ENCODE results near the gene ELOVL7.
"Not testable (repeated sequence)": the region's sequence is repeated elsewhere in the genome, so short reads cannot be mapped to it uniquely, and the experiment has no call there.

The ELOVL7 gene

GRCh38 chr5:60724126-60724525 is 119.9 kb downstream of the ELOVL7 start:
- no peak for TF ChIP-seq CTCF (IDR thresholded peaks at IDR 0.05; ENCODE audit: insufficient read depth, low read depth, low read length, missing control alignments)
- no peak for DNase-seq (ENCODE audit: low read depth)
- H3K4me3 ChIP-seq (ENCODE audit: low read depth, low read length): no peak overlapping the region

DNA sequence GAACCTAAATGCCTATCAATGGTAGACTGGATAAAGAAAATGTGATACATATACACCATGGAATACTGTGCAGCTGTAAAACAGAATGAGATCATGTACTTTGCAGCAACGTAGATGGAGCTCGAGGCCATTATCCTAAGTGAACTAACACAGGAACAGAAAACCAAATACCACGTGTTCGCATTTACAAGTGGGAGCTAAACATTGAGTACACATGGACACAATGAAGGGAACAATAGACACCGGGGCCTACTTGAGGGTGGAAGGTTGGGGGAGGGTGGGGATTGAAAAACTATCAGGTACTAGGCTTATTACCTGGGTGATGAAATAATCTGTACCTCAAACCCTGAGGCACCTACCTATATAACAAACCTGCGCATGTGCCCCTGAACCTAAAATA is 121.7 kb downstream of the ELOVL7 start:
- DNase-seq (ENCODE audit: low read depth): no peak
- no peak overlapping the region for H3K4me3 ChIP-seq (ENCODE audit: low read depth, low read length)
- TF ChIP-seq CTCF (IDR thresholded peaks at IDR 0.05; ENCODE audit: insufficient read depth, low read depth, low read length, missing control alignments): no peak

DNA sequence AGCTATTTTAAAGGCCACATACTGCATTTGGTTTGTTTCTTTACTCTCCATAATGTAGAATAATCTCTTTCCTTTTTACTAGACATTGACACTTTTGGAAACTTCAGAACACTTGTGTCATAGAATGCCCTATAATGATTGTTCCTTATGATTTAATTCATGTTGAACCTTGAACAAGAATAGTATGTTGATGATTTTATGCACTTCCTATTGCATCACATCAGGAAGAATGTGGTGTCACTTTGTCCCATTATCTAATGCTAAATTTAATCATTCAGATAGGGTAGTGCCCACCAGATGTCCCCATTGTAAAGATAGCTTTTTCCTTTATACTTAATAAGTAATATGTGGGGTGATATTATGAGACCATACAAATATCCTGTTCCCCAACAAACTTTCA is 124.7 kb downstream of the ELOVL7 start:
- no peak for DNase-seq (ENCODE audit: low read depth)
- no peak for TF ChIP-seq CTCF (IDR thresholded peaks at IDR 0.05; ENCODE audit: insufficient read depth, low read depth, low read length, missing control alignments)
- H3K4me3 ChIP-seq (ENCODE audit: low read depth, low read length): no peak overlapping the region

DNA sequence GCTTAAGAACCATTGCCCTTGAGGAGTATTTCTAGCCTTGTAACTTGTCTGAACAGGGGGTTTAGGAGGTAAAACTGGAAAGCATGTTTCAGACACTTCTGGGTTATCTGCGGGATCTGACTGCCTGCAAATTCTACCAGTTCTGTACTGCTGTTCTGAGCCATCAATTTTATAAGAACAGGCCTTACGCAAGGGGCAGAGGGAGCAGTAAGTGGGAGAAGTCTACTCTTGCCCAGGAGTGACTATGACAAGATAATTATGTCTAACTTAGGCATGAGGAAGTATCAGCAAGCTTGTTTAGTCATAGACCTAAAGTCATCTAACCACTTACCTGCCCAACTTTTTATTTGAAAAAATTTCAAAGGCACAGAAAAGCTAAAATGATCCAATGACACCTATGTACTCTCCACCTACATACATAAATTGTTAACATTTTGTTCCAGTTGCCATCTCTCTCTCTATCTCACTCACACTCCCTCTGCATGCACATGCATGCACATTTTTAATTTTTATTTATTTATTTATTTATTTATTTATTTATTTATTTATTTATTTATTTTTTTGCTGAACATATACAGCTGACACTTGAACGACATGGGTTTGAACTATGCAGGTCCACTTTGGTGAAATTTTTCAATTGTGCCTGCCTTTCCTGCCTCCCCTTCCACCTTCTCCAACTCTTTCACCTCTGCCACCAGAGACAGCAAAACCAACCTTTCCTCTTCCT is 125.7 kb downstream of the ELOVL7 start:
- DNase-seq (ENCODE audit: low read depth): no peak

GRCh38 chr5:60715201-60715928 is 128.7 kb downstream of the ELOVL7 start:
- H3K4me3 ChIP-seq (ENCODE audit: low read depth, low read length); DNase-seq (ENCODE audit: low read depth): not testable (repeated sequence)

More for the DNA sequence above, 125.7 kb downstream of the ELOVL7 start:
- no peak overlapping the region for H3K4me3 ChIP-seq (ENCODE audit: low read depth, low read length)
- TF ChIP-seq CTCF (IDR thresholded peaks at IDR 0.05; ENCODE audit: insufficient read depth, low read depth, low read length, missing control alignments): no peak

DNA sequence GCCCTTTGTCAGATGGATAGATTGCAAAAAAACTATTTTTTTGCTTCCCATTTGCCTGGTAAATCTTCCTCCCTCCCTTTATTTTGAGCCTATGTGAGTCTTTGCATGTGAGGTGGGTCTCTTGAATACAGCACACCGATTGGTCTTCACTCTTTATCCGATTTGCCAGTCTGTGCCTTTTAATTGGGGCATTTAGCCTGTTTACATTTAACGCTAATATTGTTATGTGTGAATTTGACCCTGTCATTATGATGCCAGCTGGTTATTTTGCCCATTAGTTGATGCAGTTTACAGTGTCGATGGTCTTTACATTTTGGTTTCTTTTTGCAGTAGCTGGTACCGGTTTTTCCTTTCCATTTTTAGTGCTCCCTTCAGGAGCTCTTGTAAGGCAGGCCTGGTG is 131.1 kb downstream of the ELOVL7 start:
- H3K4me3 ChIP-seq (ENCODE audit: low read depth, low read length): no peak overlapping the region
- TF ChIP-seq CTCF (IDR thresholded peaks at IDR 0.05; ENCODE audit: insufficient read depth, low read depth, low read length, missing control alignments): no peak
- no peak for DNase-seq (ENCODE audit: low read depth)

- not testable (repeated sequence) for H3K4me3 ChIP-seq (ENCODE audit: low read depth, low read length)
Measured at GRCh38 chr5:60711892-60712291, 132.2 kb downstream of the ELOVL7 start.

DNA sequence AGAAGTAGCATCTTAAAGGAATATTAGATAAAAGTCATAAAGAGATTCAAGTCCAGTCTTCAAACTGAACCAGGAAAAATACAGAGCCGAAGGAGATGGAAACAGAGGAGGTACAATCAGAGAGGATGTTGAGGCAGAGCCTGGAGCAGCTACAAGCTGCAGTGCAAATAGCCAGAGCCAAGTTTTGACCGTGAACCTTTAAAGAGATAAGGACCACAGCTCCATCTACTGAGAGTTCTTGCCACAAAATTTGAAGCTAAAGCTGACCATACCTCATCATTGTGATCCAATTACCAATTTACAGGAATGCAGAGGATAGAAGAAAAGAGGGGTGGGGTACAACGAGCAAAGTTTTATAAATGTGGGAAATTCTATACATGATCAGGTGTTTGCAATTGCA is 133.7 kb downstream of the ELOVL7 start:
- no peak overlapping the region for H3K4me3 ChIP-seq (ENCODE audit: low read depth, low read length)
- TF ChIP-seq CTCF (IDR thresholded peaks at IDR 0.05; ENCODE audit: insufficient read depth, low read depth, low read length, missing control alignments): no peak
- no peak for DNase-seq (ENCODE audit: low read depth)

More at GRCh38 chr5:60711892-60712291, 132.2 kb downstream of the ELOVL7 start:
- DNase-seq (ENCODE audit: low read depth): not testable (repeated sequence)
